SH-SY5Y (cell line): ENCODE data around the gene NACC2.

Source experiments
- GATA2 ChIP-seq: IDR thresholded peaks from 2 replicates; pipeline ENCODE4 v1.6.1; 2011; ENCODE audit warnings: mild to moderate bottlenecking, low read depth, low read length
- GATA3 ChIP-seq: IDR thresholded peaks from 2 replicates; pipeline ENCODE4 v1.6.1; 2011; ENCODE audit warnings: low read depth, mild to moderate bottlenecking, low read length, moderate library complexity

DNA sequence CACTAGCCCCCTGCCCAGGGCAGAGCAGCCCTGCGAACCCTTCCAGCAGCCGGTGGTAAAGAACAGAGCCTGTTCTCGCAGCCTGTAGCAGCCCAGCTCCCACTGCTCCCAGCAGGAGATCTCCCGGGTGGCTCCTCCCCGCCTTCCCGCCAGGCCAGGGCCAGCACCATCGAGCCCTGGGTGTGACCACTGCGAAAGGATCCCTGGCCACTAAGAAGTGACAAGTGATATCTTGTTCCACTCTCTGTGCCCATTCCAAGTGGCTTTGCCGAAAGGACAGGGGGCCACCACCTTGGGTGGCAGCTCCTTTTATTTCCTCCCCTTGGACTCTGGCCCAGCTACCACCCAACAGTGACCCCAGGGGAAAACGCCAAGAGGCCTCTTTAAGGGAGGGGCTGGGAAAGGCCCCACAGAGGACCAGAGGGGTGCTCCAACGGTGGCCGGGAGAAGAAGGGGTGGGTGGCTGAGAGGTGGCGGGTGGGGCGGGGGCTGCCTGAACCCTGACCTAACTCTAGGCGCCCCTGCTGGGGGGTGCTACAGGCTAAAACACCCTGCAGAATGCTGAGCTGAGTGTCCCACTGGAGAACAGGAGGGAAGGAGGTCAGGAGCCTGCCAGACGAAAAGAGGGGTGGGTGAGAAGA lies 1.6 kb downstream of the NACC2 start:
- TF ChIP-seq GATA2 (no peak), GATA3 (no peak)
